SW480 (cell line): ENCODE data around the gene IRS2.
"Not testable (repeated sequence)": the region's sequence is repeated elsewhere in the genome, so short reads cannot be mapped to it uniquely, and the experiment has no call there.

Experiments
- DNase-seq: peaks from one replicate; pipeline ENCODE4 v3.0.0-alpha.2; 2016; ENCODE audit warnings: low spot score

Gene IRS2

GRCh38 chr13:109751477-109751876 lies 34.9 kb downstream of the IRS2 start:
- no peak for DNase-seq

- DNase-seq: no peak
Measured at GRCh38 chr13:109750221-109750775, 36.1 kb downstream of the IRS2 start.

GRCh38 chr13:109749365-109749764 lies 37.0 kb downstream of the IRS2 start:
- no peak for DNase-seq

- no peak for DNase-seq
Measured at GRCh38 chr13:109748677-109749076, 37.7 kb downstream of the IRS2 start.

GRCh38 chr13:109747524-109747923 lies 38.9 kb downstream of the IRS2 start:
- DNase-seq: no peak

DNA sequence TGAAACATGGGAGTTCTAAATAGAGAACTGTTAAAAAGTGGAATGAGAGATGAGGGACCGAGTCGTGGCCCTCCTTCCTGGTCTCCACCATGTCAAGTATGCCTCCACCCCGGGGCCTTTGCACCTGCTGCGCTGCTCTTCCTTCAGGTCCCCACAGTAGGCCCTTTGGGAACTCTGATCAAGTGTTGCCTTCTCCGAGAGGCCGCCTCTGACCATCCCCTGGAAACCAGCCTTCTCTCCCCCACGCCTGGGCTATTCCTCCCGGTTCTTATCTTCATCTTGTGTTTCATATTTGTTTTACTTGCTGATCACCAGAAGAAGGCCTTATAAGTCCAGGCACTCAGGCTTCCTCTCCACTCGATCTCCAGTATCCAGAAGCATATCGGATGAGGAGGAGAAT lies 40.0 kb downstream of the IRS2 start:
- no peak for DNase-seq

DNA sequence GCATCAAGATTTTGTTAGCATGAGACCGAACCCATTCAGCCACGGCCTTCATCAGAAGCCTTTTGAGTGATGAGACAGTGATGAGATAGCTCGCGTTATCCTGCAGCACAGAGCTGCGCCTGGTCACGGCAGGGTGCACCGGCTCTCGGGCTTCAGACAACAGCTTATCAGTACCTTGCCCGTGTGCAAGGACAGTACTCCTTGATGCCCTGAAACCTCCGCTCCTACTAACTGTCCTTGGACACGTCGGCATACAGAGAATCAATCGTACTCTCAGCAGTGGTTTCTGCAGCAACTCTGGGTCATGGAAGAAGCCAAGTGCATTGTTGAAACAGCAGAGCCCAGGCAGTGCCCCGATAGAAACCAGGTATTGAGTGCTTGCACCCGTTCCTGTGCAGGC lies 40.7 kb downstream of the IRS2 start:
- no peak for DNase-seq

- no peak for DNase-seq
Measured at GRCh38 chr13:109745060-109745459, 41.3 kb downstream of the IRS2 start.

DNA sequence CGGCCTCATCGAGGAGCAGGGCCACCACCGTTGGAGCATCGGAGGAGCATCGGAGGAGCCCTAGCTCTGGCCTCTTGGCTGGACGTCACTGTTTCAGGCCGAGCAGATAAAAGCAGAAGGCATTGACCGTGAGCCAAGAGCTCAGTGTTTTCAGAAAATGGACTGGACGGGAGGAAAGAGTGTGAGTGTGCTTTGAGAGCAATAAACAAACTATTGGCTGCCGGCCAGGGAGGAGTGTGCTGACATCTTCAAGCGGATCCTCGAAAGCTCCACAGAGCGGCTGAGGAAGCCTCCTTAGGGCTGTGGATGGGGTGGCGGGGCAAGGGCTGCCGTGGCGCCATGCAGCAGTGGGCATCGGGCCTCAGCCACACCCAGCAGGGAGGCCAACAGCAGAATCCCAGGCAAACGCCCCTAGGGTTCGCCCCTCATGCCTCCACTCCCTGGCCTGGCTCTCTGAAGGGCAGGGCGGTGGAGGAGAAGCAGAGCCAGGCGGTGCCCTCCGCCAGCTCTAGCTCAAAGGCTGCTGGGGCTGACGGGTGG lies 41.8 kb downstream of the IRS2 start:
- no peak for DNase-seq

- peak; percentile 95 for DNase-seq
Measured at GRCh38 chr13:109743706-109744453, 42.5 kb downstream of the IRS2 start.

- DNase-seq: no peak
Measured at GRCh38 chr13:109741966-109742365, 44.4 kb downstream of the IRS2 start.

GRCh38 chr13:109740721-109741120 lies 45.7 kb downstream of the IRS2 start:
- DNase-seq: no peak

GRCh38 chr13:109740121-109740520 lies 46.3 kb downstream of the IRS2 start:
- no peak for DNase-seq

DNA sequence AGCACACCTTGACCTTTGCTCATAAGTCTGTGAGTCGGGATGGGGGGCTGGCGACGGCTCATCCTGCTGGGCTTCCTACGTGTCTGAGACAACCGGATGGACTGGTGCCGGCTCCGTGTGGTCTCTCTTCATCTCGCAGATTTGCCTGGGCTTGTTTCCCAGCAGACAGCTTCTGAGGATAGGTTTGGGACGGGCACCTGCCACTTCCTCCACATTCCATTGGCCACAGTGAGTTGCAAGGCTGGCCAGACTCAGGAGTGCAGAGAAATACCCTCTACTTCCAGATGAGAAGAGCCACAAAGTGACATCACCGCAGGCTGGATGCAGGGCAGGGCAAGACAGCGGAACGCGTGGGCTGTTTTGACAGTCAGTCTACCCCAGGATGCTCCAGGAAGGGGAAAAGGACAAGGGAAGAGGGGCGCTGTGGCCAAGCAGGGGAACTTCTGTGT lies 48.1 kb downstream of the IRS2 start:
- peak; percentile 93 for DNase-seq

GRCh38 chr13:109737606-109738005 lies 48.8 kb downstream of the IRS2 start:
- peak; percentile 81 for DNase-seq

GRCh38 chr13:109737046-109737573 lies 49.3 kb downstream of the IRS2 start:
- no peak for DNase-seq

DNA sequence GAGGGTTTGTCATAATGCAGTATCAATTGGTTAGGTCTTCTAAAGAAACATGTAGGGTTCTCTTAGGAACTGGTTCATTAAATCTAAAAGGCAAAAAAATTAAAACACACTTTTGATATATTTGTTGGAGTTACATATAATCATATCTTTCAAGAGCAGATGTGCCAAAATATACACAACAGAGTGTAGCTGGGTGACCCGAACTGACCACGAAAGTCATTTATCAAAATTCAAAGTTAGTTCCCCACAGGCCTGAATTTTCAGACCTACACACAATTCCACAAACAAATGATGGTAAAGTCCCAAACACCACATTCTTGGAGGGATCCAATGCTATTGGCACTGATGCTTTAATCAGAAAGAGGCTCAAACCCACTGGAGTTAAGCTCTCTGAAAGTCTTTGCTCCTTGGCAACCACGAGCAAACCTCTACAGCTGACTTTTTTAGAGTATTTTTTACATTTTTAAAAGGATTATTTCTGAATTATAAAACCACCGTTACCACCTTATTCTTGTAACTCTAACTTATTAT lies 50.9 kb downstream of the IRS2 start:
- DNase-seq: no peak

DNA sequence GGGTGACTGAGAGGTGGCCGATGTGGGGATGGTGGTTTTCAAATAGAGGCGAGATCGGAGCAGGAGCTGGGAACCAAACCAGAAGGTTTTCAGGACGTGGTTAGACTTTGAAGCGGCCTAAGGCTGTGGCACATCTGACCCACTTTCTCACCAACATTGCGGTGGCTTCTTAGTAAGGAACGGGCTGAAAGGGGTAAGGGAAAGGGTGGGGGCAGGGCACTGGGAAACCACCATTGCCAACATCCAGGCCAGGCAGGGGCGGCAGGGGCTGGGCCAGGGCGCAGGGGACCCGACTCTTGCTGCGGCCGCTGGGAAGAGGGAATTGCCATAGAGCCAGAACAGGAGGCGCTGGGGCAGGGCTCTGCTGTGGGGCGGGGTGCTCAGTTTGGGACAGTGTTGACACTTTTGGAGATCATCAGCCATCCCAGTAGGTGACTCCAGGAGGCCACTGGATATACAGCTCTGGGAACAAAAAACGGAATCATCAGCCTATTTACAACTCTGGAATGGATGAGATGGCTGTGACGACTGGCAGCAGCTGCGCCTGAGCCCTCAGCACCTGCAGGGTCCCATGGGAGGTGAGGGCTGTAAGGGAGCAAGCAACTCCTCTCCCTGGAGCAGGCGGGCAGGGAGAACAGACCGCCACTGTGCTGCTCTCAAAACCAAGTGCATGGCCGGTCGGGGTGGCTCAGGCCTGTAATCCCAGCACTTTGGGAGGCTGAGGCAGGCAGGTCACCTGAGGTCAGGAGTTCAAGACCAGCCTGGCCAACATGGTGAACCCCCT lies 52.2 kb downstream of the IRS2 start:
- no peak for DNase-seq

DNA sequence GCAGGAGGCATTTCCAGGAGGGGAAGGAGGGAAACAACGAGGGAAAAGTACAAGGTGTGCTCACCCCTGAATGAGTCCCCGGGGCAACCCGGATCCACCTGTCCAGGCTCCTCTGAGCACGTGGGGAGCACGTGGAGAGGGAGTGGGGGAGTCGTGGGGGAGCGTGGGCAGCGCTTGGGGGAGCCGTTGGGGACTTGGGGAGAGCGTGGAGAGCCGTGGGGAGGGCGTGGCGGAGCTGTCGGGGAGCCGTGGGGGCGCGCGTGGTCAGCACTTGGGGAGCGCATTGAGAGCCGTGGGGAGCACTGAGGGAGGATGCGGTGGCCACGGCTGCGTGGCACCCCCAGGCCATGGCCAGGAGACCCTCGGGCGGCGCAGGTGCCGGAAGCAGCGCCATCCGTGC lies 52.8 kb downstream of the IRS2 start:
- DNase-seq: no peak

DNA sequence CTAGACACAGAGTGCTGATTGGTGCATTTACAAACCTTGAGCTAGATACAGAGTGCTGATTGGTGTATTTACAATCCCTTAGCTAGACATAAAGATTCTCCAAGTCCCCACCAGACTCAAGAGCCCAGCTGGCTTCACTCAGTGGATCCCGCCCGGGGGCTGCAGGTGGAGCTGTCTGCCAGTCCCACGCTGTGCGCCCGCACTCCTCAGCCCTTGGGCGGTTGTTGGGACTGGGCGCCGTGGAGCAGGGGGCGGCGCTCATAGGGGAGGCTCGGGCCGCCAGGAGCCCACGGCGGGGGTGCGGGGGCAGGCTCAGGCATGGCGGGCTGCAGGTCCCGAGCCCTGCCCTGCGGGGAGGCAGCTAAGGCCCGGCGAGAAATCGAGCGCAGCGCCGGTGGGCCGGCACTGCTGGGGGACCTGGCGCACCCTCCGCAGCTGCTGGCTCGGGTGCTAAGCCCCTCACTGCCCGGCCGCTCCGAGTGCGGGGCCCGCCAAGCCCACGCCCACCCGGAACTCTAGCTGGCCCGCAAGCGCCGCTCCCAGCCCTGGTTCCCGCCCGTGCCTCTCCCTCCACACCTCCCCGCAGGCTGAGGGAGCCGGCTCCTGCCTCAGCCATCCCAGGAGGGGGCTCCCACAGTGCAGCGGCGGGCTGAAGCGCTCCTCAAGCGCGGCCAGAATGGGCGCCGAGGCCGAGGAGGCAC lies 53.8 kb downstream of the IRS2 start:
- not testable (repeated sequence) for DNase-seq

- DNase-seq: no peak
Measured at GRCh38 chr13:109730812-109731335, 55.5 kb downstream of the IRS2 start.
